Measurements from ENCODE around the gene EID2. TPM values are rescaled to one million over a fixed set of nuclear protein-coding genes. Genes with fewer than 3 reads are reported as not detected.

Gene EID2
- total and polyA plus RNA-seq, 2 of the 8 experiments (the other 6 are each of a cell fraction or from before 2014, with no cell fraction given) = 7.8 to 29.6 TPM

GRCh38 chr19:39506598-39506943 lies 33.4 kb downstream of the EID2 start:
- no peak overlapping the region for H3K14ac ChIP-seq (ENCODE audit: insufficient read length)
- peaks cover 29 to 73% (median 64%) of the 10 kb centered on the region in 4 experiments for H3K27me3 ChIP-seq (replicated peaks in 1 of 4; ENCODE audit: control insufficient read depth in 3 of 4, extremely low read depth in 1 of 4, insufficient read depth in 3 of 4, low read length in 3 of 4)
- no peak overlapping the region for H2BK12ac ChIP-seq (ENCODE audit: low read depth, low read length)
- H3K9me3 ChIP-seq (ENCODE audit: insufficient read depth in 2 of 2, low read depth in 1 of 2, low read length in 1 of 2) = peaks cover 4 to 6% of the 10 kb centered on the region in 2 experiments; a peak in 3 of 4 replicates
- H2AK5ac ChIP-seq (ENCODE audit: low read depth, low read length) = no peak overlapping the region
- no peak overlapping the region for H2BK15ac ChIP-seq (ENCODE audit: low read length)
- H2BK20ac ChIP-seq (ENCODE audit: low read length) = no peak overlapping the region
- ChIA-PET CTCF (ENCODE audit: partially characterized antibody) (interaction anchor here (1.0 to 1.9 kb wide), 5 partner anchors 9 to 121 kb away, joined by 3 to 11 read pairs (median 7); partner anchors contain the start of gene EID2B), POLR2A (ENCODE audit: partially characterized antibody) (interaction anchor here (0.5 to 3.4 kb wide), 8 partner anchors 8 to 98 kb away, joined by 3 to 15 read pairs (median 4); partner anchors contain the start of gene DLL3)
- no peak overlapping the region for H3K18ac ChIP-seq (ENCODE audit: extremely low read depth, low read length)
- peaks cover 0 to 3% of the 10 kb centered on the region in 2 experiments for H4K20me1 ChIP-seq (replicated peaks in 1 of 2; ENCODE audit: control insufficient read depth in 1 of 2, insufficient read depth in 2 of 2, low read length in 2 of 2)
- no peak overlapping the region for H4K8ac ChIP-seq (ENCODE audit: extremely low read depth, insufficient read depth, low read length)
- H3K79me1 ChIP-seq (ENCODE audit: low read depth, low read length) = no peaks in the 10 kb centered on the region
- no peaks in the 10 kb centered on the region for H3K79me2 ChIP-seq (ENCODE audit: control insufficient read depth in 1 of 2, insufficient read depth in 2 of 2, low read length in 2 of 2)
- no peak overlapping the region for H3K23ac ChIP-seq (ENCODE audit: insufficient read length)
- no peaks in the 10 kb centered on the region for H3K36me3 ChIP-seq (ENCODE audit: control insufficient read depth in 2 of 4, insufficient read depth in 4 of 4, low read length in 3 of 4)
- no peak overlapping the region for H3K56ac ChIP-seq (replicated peaks; ENCODE audit: insufficient read length, low read depth, low read length)
- H3K4ac ChIP-seq (replicated peaks; ENCODE audit: insufficient read length, low read depth, low read length) = no peak overlapping the region
- WGBS, 2 experiments (ENCODE audit: extremely low coverage in 1 of 2, insufficient coverage in 1 of 2, insufficient read length in 1 of 2, insufficient replicate concordance in 2 of 2, low coverage in 1 of 2, low lambda C conversion rate in 2 of 2, missing lambda C conversion rate in 1 of 2) = 80% methylated on average over 7 of the region's 7 CpGs; no CpG with 5 or more reads in 1 of the 2 experiments
- no peak overlapping the region for H3K27ac ChIP-seq (ENCODE audit: low read depth, low read length)
- no peak overlapping the region for H4K5ac ChIP-seq (ENCODE audit: insufficient read length, low read depth, low read length)
- peaks cover 7% of the 10 kb centered on the region for H3K23me2 ChIP-seq (ENCODE audit: low read depth, low read length)
- no peak overlapping the region for H2BK5ac ChIP-seq (ENCODE audit: low read depth, low read length)
- no peak overlapping the region for H4K91ac ChIP-seq (replicated peaks; ENCODE audit: insufficient read length, low read length)
- H3K9ac ChIP-seq (replicated peaks in 1 of 4; ENCODE audit: extremely low read depth in 1 of 4, low read depth in 3 of 4, low read length in 3 of 4) = no peak overlapping the region
- H3K4me3 ChIP-seq (ENCODE audit: extremely low read depth in 1 of 4, insufficient read depth in 2 of 4, low read depth in 3 of 4, low read length in 4 of 4) = 0 out of 8 replicates have a peak overlapping the region, but pooled peaks of 1 of the 4 experiments have one; percentile 74
- H2BK120ac ChIP-seq (replicated peaks; ENCODE audit: low read depth, low read length) = no peak overlapping the region
- 0 out of 2 replicates have a peak overlapping the region, but pooled peaks have one; percentile 16 for H2AFZ ChIP-seq (ENCODE audit: low read length)
- peak overlapping the region; percentile 86 to 98; a peak in 3 of 4 replicates for H3K4me2 ChIP-seq (ENCODE audit: insufficient read depth in 1 of 2, low read depth in 2 of 2, low read length in 2 of 2)
- FAIRE-seq (no peak), DNase-seq (ENCODE audit: low read depth in 1 of 2, low spot score in 2 of 2) (no peak)
- peaks cover 0 to 4% (median 0%) of the 10 kb centered on the region in 4 experiments; a peak in 2 of 7 replicates for H3K4me1 ChIP-seq (replicated peaks in 1 of 4; ENCODE audit: control insufficient read depth in 3 of 4, insufficient read depth in 4 of 4, low read length in 3 of 4)
- TF ChIP-seq FOSL1 (IDR thresholded peaks at IDR 0.05; ENCODE audit: insufficient read depth, low read depth, low read length) (no peak), BCL11A (IDR thresholded peaks at IDR 0.05; ENCODE audit: low read depth in 2 of 2, low read length in 2 of 2) (no peak), JUND (IDR thresholded peaks at IDR 0.05; ENCODE audit: low read length) (no peak), EP300 (IDR thresholded peaks at IDR 0.05; ENCODE audit: borderline replicate concordance in 1 of 2, low read depth in 2 of 2, low read length in 2 of 2) (no peak), EGR1 (IDR thresholded peaks at IDR 0.05; ENCODE audit: borderline replicate concordance, low read depth, low read length) (no peak), CREB1 (IDR thresholded peaks at IDR 0.05) (no peak), HDAC2 (IDR thresholded peaks at IDR 0.05; ENCODE audit: borderline replicate concordance in 1 of 2, low read depth in 2 of 2, low read length in 2 of 2) (no peak), KDM5A (IDR thresholded peaks at IDR 0.05; ENCODE audit: low read length) (no peak), CTCF (IDR thresholded peaks at IDR 0.05; ENCODE audit: control extremely low read depth in 1 of 3, insufficient read depth in 1 of 3, low read depth in 1 of 3, low read length in 3 of 3) (no peak), POU5F1 (IDR thresholded peaks at IDR 0.05; ENCODE audit: low read depth, low read length) (no peak), HDAC6 (IDR thresholded peaks at IDR 0.05; ENCODE audit: low read depth, low read length) (no peak)
